Lower lobe of right lung (tissue), 2 donors: Measurements from ENCODE around the gene PTPRT. TPM values are rescaled to one million over a fixed set of nuclear protein-coding genes. Genes with fewer than 3 reads are reported as not detected.

Source experiments
- ATAC-seq, 2 donors: fragments of 200-7000 bp; cut with Tn5 transposase; one replicate each; pipeline ENCODE4 v1.9.1; 2020 to 2022; ENCODE audit warnings: mild to moderate bottlenecking in 2 of 2, moderate library complexity in 2 of 2
- DNase-seq: peaks from one replicate; pipeline ENCODE4 v3.0.0-alpha.2; 2020
- H3K27ac ChIP-seq: fragments of 200-600 bp; one replicate; pipeline ENCODE4 v1.8.0; 2022
- H3K27me3 ChIP-seq: fragments of 200-600 bp; one replicate; pipeline ENCODE4 v1.8.0; 2022; ENCODE audit warnings: low read depth
- H3K36me3 ChIP-seq: fragments of 200-600 bp; one replicate; pipeline ENCODE4 v1.8.0; 2022; ENCODE audit warnings: mild to moderate bottlenecking
- H3K4me1 ChIP-seq: fragments of 200-600 bp; one replicate; pipeline ENCODE4 v1.8.0; 2022
- H3K4me3 ChIP-seq: fragments of 200-600 bp; one replicate; pipeline ENCODE4 v1.8.0; 2022; ENCODE audit warnings: mild to moderate bottlenecking
- H3K9me3 ChIP-seq: fragments of 200-600 bp; one replicate; pipeline ENCODE4 v1.8.0; 2022
- intact Hi-C: fragments of 100-400 bp; cut with DNase I; formaldehyde crosslinking; loops from one replicate; pipeline ENCODE4 v1.11.0; 2022
- total RNA-seq: library from RNA; stranded (reverse); fragmentation: NEBNext Ultra II Directional; extraction: Animal tissue kit (Norgen Biotek cat#: 25700); gene quantifications from one replicate; pipeline ENCODE4 v1.2.1, GENCODE V29; 2021
- TF ChIP-seq, protein P1 (sequence below): fragments of 200-600 bp; IDR thresholded peaks from one replicate; pipeline ENCODE4 v1.8.0; 2022; ENCODE audit warnings: antibody characterized with exemption, mild to moderate bottlenecking
- donor health status: DM: no; HTN: yes; CAD: no; lungs with severe emphysema.

Gene PTPRT
- total RNA-seq, 1 donor from 2014 or later = 8.0 TPM

DNA sequence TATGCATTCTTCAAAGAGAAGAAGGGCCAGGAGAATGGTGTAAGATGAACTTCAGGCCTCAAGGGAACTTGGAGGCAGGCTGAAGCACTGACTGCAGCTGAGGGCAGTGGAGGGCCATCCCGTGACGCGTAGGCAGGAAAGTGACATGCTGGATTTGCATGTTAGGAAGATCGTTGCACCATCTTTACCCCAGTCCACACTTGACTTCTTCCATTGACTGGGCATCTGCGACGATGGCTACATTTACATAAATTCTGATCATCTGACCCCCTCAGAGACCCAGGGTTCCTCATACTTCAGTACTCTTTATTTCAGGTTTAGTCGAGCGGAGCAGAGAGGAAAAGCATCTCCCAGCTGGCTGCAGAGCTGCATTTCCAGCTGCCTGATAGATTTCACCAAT is 180.2 kb downstream of the PTPRT start:
- Histone ChIP-seq H3K36me3 (no peaks in the 10 kb centered on the region), H3K27ac (no peak overlapping the region), H3K27me3 (no peaks in the 10 kb centered on the region), H3K9me3 (no peaks in the 10 kb centered on the region), H3K4me1 (no peaks in the 10 kb centered on the region), H3K4me3 (no peak overlapping the region)
- ATAC-seq (no peak), DNase-seq (no peak)
- intact Hi-C loops = no loop called here
- TF ChIP-seq, protein P1, sequence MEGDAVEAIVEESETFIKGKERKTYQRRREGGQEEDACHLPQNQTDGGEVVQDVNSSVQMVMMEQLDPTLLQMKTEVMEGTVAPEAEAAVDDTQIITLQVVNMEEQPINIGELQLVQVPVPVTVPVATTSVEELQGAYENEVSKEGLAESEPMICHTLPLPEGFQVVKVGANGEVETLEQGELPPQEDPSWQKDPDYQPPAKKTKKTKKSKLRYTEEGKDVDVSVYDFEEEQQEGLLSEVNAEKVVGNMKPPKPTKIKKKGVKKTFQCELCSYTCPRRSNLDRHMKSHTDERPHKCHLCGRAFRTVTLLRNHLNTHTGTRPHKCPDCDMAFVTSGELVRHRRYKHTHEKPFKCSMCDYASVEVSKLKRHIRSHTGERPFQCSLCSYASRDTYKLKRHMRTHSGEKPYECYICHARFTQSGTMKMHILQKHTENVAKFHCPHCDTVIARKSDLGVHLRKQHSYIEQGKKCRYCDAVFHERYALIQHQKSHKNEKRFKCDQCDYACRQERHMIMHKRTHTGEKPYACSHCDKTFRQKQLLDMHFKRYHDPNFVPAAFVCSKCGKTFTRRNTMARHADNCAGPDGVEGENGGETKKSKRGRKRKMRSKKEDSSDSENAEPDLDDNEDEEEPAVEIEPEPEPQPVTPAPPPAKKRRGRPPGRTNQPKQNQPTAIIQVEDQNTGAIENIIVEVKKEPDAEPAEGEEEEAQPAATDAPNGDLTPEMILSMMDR = no peak

DNA sequence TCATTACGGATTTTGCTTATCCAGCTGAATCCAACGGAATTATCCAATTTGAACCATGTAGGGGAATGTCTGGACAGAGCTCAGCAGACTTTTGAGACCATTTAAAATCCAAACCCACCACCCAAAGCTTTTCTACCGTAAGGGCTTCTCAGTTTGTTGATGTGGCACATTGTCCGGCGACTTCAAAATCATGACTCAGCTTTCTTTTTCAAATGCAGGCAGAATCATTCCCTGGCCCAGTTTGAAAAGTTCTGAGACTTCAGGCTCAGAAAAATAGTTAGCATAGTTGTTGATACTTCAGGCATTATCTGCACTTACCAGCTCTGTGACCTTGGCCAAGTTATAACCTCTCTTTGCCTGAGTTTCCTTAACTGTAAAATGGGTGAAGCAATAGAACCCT is 182.2 kb downstream of the PTPRT start:
- DNase-seq (no peak), ATAC-seq (no peak)
- no peaks in the 10 kb centered on the region for H3K27me3 ChIP-seq
- H3K9me3 ChIP-seq = no peaks in the 10 kb centered on the region
- TF ChIP-seq, protein P1 = no peak
- no peaks in the 10 kb centered on the region for H3K36me3 ChIP-seq
- intact Hi-C loops = no loop called here
- H3K4me3 ChIP-seq = no peak overlapping the region
- no peak overlapping the region for H3K27ac ChIP-seq
- no peaks in the 10 kb centered on the region for H3K4me1 ChIP-seq

DNA sequence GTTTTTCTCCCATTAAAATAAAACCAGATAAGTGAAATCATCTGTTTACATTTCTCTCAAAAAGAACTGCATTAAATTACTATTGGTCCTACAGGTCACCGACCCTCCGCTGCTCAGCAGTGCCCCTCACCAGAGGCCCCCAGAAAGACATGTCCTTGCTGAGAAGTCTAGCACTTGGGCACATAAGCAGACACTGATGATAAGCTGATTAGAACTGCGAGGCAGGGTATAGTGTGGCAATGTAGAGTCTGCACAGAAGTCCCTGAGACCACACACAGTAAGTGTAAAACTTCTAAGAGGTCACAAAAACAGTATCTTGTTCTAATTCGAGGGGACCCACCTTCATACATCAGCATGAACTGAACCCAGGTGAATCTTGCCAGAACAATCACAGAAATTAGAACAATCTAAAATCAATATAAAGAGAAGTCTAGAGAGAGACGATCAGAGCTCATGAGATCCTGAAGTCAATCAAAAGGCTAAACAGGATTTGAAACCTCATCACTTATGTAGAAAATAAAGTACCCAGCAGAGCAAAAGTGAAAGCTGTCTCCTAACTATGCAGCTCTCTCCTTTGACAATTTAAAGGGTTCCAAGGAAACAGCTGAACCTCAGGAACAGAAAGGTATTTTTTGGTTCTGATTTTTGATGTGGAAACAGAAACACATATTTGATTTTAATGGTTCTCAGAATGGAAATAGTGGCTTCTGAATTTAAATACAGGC is 182.9 kb downstream of the PTPRT start:
- H3K4me1 ChIP-seq = no peaks in the 10 kb centered on the region
- no peaks in the 10 kb centered on the region for H3K27me3 ChIP-seq
- no peak overlapping the region for H3K4me3 ChIP-seq
- TF ChIP-seq, protein P1 = no peak
- ATAC-seq = no peak
- no peaks in the 10 kb centered on the region for H3K9me3 ChIP-seq
- intact Hi-C loops = no loop called here
- H3K27ac ChIP-seq = no peak overlapping the region
- H3K36me3 ChIP-seq = no peaks in the 10 kb centered on the region
- DNase-seq = no peak

DNA sequence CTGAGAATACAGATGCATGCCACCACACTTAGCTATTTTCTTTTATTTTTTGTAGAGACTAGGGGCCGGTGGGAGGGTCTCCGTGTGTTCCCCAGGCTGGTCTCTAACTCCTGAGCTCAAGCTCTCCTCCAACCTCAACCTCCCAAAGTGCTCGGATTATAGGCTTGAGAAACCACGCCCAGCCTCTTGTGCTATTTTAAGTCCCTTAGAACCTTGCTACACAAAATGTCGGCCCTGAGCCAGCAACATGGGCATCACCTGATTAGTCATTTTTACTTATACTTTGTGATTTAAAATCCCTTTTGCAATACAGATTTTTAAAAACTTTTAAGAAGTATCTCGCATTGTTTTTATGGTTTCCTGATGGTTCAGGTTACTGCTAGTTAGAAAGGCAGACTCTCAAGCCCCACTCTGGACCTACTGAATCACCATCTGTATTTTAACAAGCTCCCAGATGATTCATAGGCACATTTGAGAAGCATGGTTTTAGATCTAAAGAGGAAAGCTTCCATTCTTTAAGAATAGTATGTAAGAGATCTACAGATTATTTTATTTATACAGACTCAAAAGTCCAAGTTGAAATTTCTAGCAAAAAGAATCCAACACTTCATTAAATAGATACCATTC is 186.3 kb downstream of the PTPRT start:
- H3K27ac ChIP-seq = no peak overlapping the region
- H3K9me3 ChIP-seq = no peaks in the 10 kb centered on the region
- H3K4me1 ChIP-seq = no peaks in the 10 kb centered on the region
- ATAC-seq (no peak), DNase-seq (no peak)
- TF ChIP-seq, protein P1 = no peak
- no peaks in the 10 kb centered on the region for H3K27me3 ChIP-seq
- H3K4me3 ChIP-seq = no peak overlapping the region
- intact Hi-C loops = no loop called here
- H3K36me3 ChIP-seq = no peaks in the 10 kb centered on the region

DNA sequence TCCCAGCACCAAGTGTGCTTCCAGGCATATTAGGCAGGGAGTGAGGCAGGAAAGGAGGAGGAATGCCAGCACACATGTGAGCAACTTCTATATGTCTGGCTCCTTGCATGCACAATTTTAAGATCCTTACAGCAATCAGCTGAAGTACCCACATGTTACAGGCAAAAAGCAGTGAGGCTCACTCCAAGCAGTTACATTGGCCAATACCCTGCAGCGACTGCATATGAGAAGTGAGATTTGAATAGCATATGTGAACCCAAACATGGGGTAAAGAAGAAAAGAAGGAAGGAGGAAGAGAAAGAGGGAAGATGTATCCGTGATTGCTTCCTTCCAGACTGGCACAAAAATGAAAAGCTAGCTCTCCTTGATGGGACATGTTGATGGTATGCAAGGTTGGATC is 193.6 kb downstream of the PTPRT start:
- no peak for ATAC-seq
- H3K4me3 ChIP-seq = no peak overlapping the region
- TF ChIP-seq, protein P1 = no peak
- intact Hi-C loops = no loop called here
- no peak overlapping the region for H3K27ac ChIP-seq
- H3K4me1 ChIP-seq = no peaks in the 10 kb centered on the region
- H3K9me3 ChIP-seq = no peaks in the 10 kb centered on the region
- no peaks in the 10 kb centered on the region for H3K27me3 ChIP-seq
- DNase-seq = no peak
- H3K36me3 ChIP-seq = no peaks in the 10 kb centered on the region
